GM12878 (cell line): ENCODE measurements around the gene CKAP5. TPM values are rescaled to one million over a fixed set of nuclear protein-coding genes. Genes with fewer than 3 reads are reported as not detected.

ENCODE experiments used
- ATAC-seq: fragments of 200-7000 bp; cut with Tn5 transposase; 3 replicates; pipeline ENCODE4 v1.9.1; 2020; ENCODE audit warnings: mild to moderate bottlenecking, moderate library complexity
- BruUV-seq: library from RNA; stranded (reverse); fragments of 400-500 nt; replicated peaks from 2 replicates; lab custom pipeline; 2021; lab: Mats Ljungman, UMichigan
- CTCF ChIA-PET: fragments of 300-600 bp; sonication (Branson Sonifier 250); formaldehyde crosslinking; extraction: SDS; loops from one replicate; lab custom pipeline; 2021; ENCODE audit warnings: inconsistent platforms; lab: Yijun Ruan, JAX
- POLR2A ChIA-PET: fragments of 350-600 bp; formaldehyde crosslinking; extraction: SDS; loops from one replicate; lab custom pipeline; 2021; ENCODE audit warnings: inconsistent platforms; lab: Charles Lee
- RAD21 ChIA-PET: fragments of 300-600 bp; sonication (Branson Sonifier 250); formaldehyde crosslinking; loops from one replicate; lab custom pipeline; 2023; ENCODE audit warnings: antibody characterized with exemption; ENCODE audit not compliant: unreplicated experiment; lab: Charles Lee
- SMC1A ChIA-PET: fragments of 300-600 bp; sonication (Branson Sonifier 250); formaldehyde crosslinking; loops from one replicate; lab custom pipeline; 2023; ENCODE audit not compliant: unreplicated experiment, uncharacterized antibody; lab: Charles Lee
- DNase-seq: peaks from one replicate; pipeline ENCODE4 v3.0.0-alpha.2; 2011; ENCODE audit warnings: low read depth, low spot score
- FAIRE-seq: peaks from 3 replicates; lab custom pipeline; 2011; peaks lifted over from hg19 to GRCh38; lab: Jason Lieb, UNC
- H2AFZ ChIP-seq: 2 replicates; pipeline ENCODE4 v1.6.0; 2011; ENCODE audit warnings: low read depth, low read length, control low read depth; ENCODE audit not compliant: control insufficient read depth
- H3K27ac ChIP-seq: 2 replicates; pipeline ENCODE4 v1.5.1; 2011; ENCODE audit warnings: control low read depth; ENCODE audit not compliant: control insufficient read depth, insufficient read depth
- H3K27me3 ChIP-seq, 2 experiments: replicated peaks in 1 of 2; 2 replicates each; pipeline versions ENCODE4 v1.6.0 to v1.6.1; 2011; ENCODE audit warnings: low read length in 1 of 2; ENCODE audit not compliant: control insufficient read depth in 2 of 2, insufficient read depth in 2 of 2
- H3K36me3 ChIP-seq, 2 experiments: 2 replicates each; pipeline ENCODE4 v1.5.1; 2011; ENCODE audit warnings: low read length in 1 of 2; ENCODE audit not compliant: control insufficient read depth in 2 of 2, insufficient read depth in 2 of 2
- H3K4me1 ChIP-seq: 2 replicates; pipeline ENCODE4 v1.6.1; 2011; ENCODE audit warnings: mild to moderate bottlenecking, low read length, moderate library complexity, mixed read lengths; ENCODE audit not compliant: control insufficient read depth, insufficient read depth
- H3K4me2 ChIP-seq: 2 replicates; pipeline ENCODE4 v1.6.0; 2011; ENCODE audit warnings: control low read depth; ENCODE audit not compliant: control insufficient read depth, insufficient read depth
- H3K4me3 ChIP-seq: fragments of 200-600 bp; sonication (generic); 2 replicates; pipeline ENCODE4 v1.5.1; 2016
- H3K79me2 ChIP-seq: 2 replicates; pipeline ENCODE4 v1.6.0; 2011; ENCODE audit warnings: low read length; ENCODE audit not compliant: control insufficient read depth, insufficient read depth
- H3K9ac ChIP-seq: 2 replicates; pipeline ENCODE4 v1.8.0; 2011; ENCODE audit warnings: low read length, control low read depth, mixed read lengths; ENCODE audit not compliant: control insufficient read depth, insufficient read depth
- H3K9me3 ChIP-seq: replicated peaks from 3 replicates; pipeline ENCODE4 v1.5.1; 2011; ENCODE audit warnings: mild to moderate bottlenecking, low read length; ENCODE audit not compliant: control insufficient read depth, insufficient read depth
- H4K20me1 ChIP-seq: 2 replicates; pipeline ENCODE4 v1.6.0; 2011; ENCODE audit not compliant: control insufficient read depth, insufficient read depth
- ATF2 ChIP-seq: IDR thresholded peaks from 2 replicates; pipeline ENCODE4 v1.6.1; 2012; ENCODE audit warnings: low read length, inconsistent platforms
- HCFC1 ChIP-seq: fragments of 150-350 bp; IDR thresholded peaks from 2 replicates; pipeline ENCODE4 v1.6.1; 2014; ENCODE audit warnings: low read length
- IRF4 ChIP-seq: IDR thresholded peaks from 2 replicates; pipeline ENCODE4 v1.6.1; 2011; ENCODE audit warnings: low read depth, low read length
- NFYA ChIP-seq: IDR thresholded peaks from 2 replicates; pipeline ENCODE4 v1.6.1; 2011; ENCODE audit warnings: low read depth, mild to moderate bottlenecking, low read length, improper control_type of control experiment, borderline replicate concordance
- TBL1XR1 ChIP-seq: IDR thresholded peaks from 2 replicates; pipeline ENCODE4 v1.6.1; 2012; ENCODE audit warnings: low read depth, low read length, improper control_type of control experiment
- ZBTB11 ChIP-seq: fragments of 450-650 bp; formaldehyde crosslinking; IDR thresholded peaks from 2 replicates; pipeline ENCODE4 v1.5.0; 2022; ENCODE audit warnings: mild to moderate bottlenecking, missing genetic modification characterization
- ZZZ3 ChIP-seq: IDR thresholded peaks from 2 replicates; pipeline ENCODE4 v1.6.1; 2011; ENCODE audit warnings: low read depth; ENCODE audit not compliant: control insufficient read depth, insufficient read length
- WGBS: methylation state at CpG from one replicate; pipeline ENCODE4 v1.1.6; 2016; ENCODE audit warnings: low lambda C conversion rate; ENCODE audit not compliant: insufficient replicate concordance, insufficient coverage; ENCODE audit errors: missing lambda C conversion rate; 5-methylcytosine and 5-hydroxymethylcytosine counted together
- in situ Hi-C: fragments of 300-500 bp; cut with MboI; formaldehyde crosslinking; loops from 9 replicates; pipeline ENCODE4 v1.14.3; 2018; ENCODE audit warnings: mixed read lengths
- intact Hi-C: fragments of 100-400 bp; cut with micrococcal nuclease; formaldehyde crosslinking; loops from one replicate; pipeline ENCODE4 v1.14.2; 2022; ENCODE audit not compliant: unreplicated experiment
- polyA plus RNA-seq, 11 experiments: library from polyadenylated mRNA; depleted of rRNA in 4 of 11; unstranded in 6 of 11; stranded (reverse) in 5 of 11; fragments of >200 nt; fragmentation: Nextera tagmentation in 4 of 11; fragmentation: Illumina TruSeq in 1 of 11; extraction: Ambion mirVana in 4 of 11; extraction: Trizol in 1 of 11; gene quantifications; 1 replicate in 1 of 11; 2 replicates in 10 of 11; pipeline versions ENCODE4 v1.2.1 to v1.2.3, GENCODE V29; 2011 to 2016; ENCODE audit warnings: inconsistent platforms in 2 of 11, missing spikeins in 2 of 11, low read depth in 1 of 11
- total RNA-seq, 4 experiments: library from RNA; depleted of rRNA in 3 of 4; stranded (reverse); fragments of >200 nt in 3 of 4; fragmentation: Illumina TruSeq in 1 of 4; extraction: Trizol in 1 of 4; gene quantifications; 2 replicates each; pipeline versions ENCODE4 v1.2.1 to v1.2.3, GENCODE V29; 2013 to 2021

Gene CKAP5
- total and polyA plus RNA-seq, 10 of the 15 experiments (the other 5 are each of a cell fraction or from before 2014, with no cell fraction given): 20.1 to 161 (median 79.8) TPM

DNA sequence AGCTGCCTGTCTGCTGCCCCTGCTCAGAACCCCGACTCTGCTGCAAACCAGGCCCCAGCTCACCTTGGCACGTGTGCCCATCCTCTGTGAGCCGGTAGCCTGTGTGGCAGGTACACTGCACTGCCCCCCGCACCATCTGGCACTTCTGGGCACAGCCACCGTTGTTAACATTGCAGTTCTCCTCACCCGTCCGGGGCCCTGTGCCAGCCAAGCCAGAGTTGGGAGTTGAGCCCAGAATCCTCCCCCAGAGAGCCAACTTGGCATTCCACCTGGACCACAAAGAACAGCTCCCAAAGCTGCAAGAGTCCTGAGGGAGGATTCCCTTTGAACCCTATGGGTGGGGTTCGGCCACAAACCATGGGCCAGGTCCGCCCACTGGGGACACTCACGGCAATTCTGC lies 49.7 kb upstream of the CKAP5 start:
- H4K20me1 ChIP-seq: no peaks in the 10 kb centered on the region
- H3K27ac ChIP-seq: no peak overlapping the region
- no peak overlapping the region for H3K9ac ChIP-seq
- in situ Hi-C loops: no loop called here
- H3K9me3 ChIP-seq: no peaks in the 10 kb centered on the region
- no TSS peak for BruUV-seq
- no peak for ATAC-seq
- ChIA-PET POLR2A (no interaction called here), RAD21 (interaction anchor here (0.9 to 1.1 kb wide), 3 partner anchors 8 to 263 kb away, joined by 3 to 4 read pairs (median 3); no protein-coding TSS in a partner anchor), CTCF (interaction anchor here (0.7 to 1.8 kb wide), 5 partner anchors 23 to 259 kb away, joined by 3 to 6 read pairs (median 3); partner anchors contain the start of gene CSTPP1), SMC1A (interaction anchor here (0.5 to 5.8 kb wide), 3 partner anchors 258 to 958 kb away, joined by 3 to 44 read pairs (median 3); no protein-coding TSS in a partner anchor)
- H3K27me3 ChIP-seq: no peaks in the 10 kb centered on the region
- WGBS: 42% methylated on average over 10 of the region's 10 CpGs
- intact Hi-C loops: no loop called here
- H2AFZ ChIP-seq: no peak overlapping the region
- H3K36me3 ChIP-seq: no peaks in the 10 kb centered on the region
- TF ChIP-seq HCFC1 (no peak), ZZZ3 (no peak)
- H3K4me2 ChIP-seq: no peak overlapping the region
- H3K4me3 ChIP-seq: no peak overlapping the region
- DNase-seq: no peak
- no peaks in the 10 kb centered on the region for H3K79me2 ChIP-seq
- no peak for FAIRE-seq
- no peaks in the 10 kb centered on the region for H3K4me1 ChIP-seq

DNA sequence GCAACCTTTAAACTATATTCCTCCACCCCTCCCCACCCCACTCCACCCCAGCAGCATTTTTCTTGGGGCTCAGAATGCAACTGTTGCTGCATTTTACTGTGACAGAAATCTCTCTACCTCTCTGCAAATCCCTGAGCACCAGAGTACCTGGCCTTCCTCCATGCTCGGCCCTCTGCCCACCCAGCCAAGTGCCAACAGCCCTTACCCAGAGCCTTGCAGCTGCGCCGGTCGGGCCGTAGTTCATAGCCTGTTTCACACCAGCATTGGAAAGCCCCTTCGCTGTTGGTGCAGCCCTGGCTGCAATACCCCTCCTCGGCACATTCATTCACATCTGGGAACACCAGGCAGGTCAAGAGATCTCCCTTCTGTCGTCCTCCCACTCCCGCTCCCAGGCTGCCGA lies 48.9 kb upstream of the CKAP5 start:
- no TSS peak for BruUV-seq
- no peak for DNase-seq
- FAIRE-seq: no peak
- H3K9ac ChIP-seq: no peak overlapping the region
- POLR2A ChIA-PET: no interaction called here
- no peak overlapping the region for H3K27ac ChIP-seq
- no peak overlapping the region for H3K4me3 ChIP-seq
- CTCF ChIA-PET: interaction anchor here (0.7 kb wide), 1 partner anchor 24 kb away, joined by 3 read pairs; no protein-coding TSS in a partner anchor
- no peaks in the 10 kb centered on the region for H3K4me1 ChIP-seq
- H3K4me2 ChIP-seq: no peak overlapping the region
- no peaks in the 10 kb centered on the region for H3K79me2 ChIP-seq
- no peaks in the 10 kb centered on the region for H4K20me1 ChIP-seq
- 57% methylated on average over 10 of the region's 10 CpGs for WGBS
- RAD21 ChIA-PET: interaction anchor here (0.9 kb wide), 1 partner anchor 263 kb away, joined by 3 read pairs; no protein-coding TSS in a partner anchor
- no peak for ATAC-seq
- TF ChIP-seq TBL1XR1 (no peak), NFYA (no peak), ZBTB11 (CRISPR knock-in tag) (no peak), IRF4 (no peak), ATF2 (no peak)
- intact Hi-C loops (no loop called here), in situ Hi-C loops (no loop called here)
- H3K9me3 ChIP-seq: no peaks in the 10 kb centered on the region
- SMC1A ChIA-PET: interaction anchor here (0.5 to 5.8 kb wide), 3 partner anchors 258 to 959 kb away, joined by 3 to 44 read pairs (median 3); no protein-coding TSS in a partner anchor
- H3K27me3 ChIP-seq: no peaks in the 10 kb centered on the region
- H3K36me3 ChIP-seq: no peaks in the 10 kb centered on the region
- no peak overlapping the region for H2AFZ ChIP-seq
